ENCODE data around the gene CALM1.

The CALM1 gene

DNA sequence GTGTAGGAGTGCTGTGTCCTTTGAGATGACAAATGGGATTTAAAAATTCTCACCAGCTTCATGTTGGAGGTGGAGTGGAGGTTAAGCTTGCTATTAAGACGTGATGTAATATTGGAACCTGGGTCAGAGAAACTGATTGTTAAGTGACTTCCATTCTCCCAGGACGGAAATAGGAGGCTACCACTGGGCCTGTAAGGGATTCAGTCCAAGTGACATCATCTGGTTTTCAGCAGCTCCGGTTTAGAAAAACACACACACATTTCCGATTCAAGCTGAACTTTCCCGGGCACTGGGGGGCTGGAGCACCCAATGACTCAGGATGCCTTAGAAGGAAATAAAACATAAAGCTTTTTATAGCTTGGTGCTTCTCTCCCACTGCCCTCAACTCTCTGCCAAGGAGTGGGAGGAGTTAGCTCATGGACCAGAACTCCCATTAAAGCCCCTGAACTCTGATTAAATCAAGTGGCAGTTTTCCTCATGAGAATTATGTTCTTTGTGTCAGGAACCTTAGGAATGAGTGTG, 12.4 kb downstream of the CALM1 start:
- DNase-seq (ENCODE audit: low read depth), result no peak

DNA sequence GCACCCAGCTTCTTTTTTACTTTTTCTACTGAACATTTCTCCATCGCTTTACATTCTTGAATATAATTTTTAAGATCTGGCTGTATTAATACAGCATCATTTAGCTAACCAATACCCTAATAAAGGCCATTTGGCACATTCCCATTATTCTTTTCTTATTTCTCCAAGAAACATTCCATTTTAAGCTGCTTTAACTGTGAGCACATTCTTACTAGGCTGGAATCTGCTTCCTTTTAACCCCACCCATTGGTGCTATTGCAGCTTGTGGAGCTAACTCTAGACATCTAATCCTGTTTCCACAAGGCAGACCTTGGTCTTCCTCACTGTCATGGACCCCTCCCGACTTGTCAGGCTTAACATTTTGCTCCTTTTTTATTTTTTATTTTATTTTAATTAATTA, 15.2 kb downstream of the CALM1 start:
- no peak for DNase-seq (ENCODE audit: low read depth)

DNA sequence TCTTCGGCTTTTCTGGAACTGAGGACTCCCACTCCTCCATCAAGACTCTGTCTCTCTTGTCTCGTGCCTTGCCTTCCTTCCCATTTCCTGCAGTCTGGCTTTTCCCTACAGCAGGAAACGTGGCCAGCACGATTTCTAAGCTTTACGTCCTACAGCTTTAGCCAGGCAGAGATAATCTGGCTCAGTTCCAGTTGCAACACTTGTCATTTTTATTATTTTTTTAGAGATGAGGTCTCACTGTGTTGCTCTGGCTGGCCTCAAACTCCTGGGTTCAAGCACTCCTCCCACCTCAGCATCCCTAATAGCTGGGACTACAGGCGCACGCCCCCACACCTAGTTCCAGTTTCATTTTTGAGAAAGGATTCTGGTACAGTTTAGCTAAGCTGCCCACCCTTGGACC, 19.9 kb downstream of the CALM1 start:
- no peak for DNase-seq (ENCODE audit: low read depth)

DNA sequence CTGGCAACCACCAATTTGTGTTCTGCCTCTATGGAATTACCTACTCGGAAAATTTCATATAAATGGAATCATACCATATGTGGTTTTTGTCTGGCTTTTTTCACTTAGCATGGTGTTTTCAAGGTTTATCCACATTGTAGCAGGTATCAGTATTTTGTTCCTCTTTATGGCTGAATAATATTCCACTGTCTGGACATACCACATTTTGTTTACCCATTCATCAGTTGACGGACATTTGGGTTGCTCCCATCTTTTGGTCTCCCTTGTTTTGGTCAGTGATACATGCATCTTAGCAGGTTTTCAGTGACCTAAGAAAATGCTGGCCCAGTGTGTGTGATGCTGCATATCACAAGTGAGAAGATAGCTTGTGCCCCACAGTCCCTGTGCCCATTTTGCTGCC, 21.2 kb downstream of the CALM1 start:
- no peak for DNase-seq (ENCODE audit: low read depth)

DNA sequence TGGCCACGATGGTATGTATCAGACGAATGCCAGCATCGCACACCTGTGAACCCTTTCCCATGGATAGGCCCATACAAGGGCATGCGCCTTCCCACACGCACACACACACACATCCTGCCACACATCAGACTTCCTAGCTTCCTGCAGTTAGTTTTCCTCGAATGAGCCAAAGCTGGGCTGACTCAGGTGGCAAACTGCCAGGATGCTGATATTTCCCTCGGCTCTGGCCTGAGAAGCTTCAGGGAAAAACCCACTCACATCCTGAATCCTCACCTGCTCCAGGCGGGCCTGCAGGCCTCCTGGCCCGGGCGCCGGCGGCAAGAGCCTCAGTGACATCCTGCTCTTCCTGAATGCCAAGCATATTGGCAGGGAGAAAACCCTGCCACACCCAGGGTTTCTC, 22.4 kb downstream of the CALM1 start:
- DNase-seq (ENCODE audit: low read depth), result no peak

DNA sequence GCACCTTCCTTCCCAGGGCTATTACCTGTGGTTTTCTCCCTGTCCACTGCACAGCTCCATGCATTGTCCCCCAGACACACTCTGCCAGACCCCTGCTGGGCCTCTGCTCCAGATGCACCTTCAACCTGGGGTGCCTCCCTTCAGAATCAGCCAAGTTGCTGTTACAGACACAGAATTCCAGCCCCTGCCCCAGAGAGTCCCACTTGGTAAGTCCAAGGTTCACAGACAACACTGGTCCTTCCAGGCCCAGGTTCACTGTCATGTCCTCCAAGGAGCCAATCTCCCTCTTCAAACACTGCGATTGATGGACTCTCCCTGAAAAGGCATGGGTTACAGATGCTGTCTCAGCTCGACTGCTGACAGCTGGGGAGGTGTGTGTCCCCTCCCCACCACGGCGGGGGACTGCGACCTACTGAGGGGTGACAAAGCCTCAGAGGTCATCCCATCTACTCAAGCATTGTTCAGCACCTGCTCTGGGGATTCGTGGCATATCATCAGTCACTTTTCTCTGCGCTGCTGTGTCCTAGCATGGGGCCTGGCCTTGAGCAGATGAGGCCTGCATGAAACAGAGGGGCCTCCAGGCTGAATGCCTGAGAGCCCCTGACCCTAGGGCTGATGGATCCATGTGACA, 24.3 kb downstream of the CALM1 start:
- DNase-seq (ENCODE audit: low read depth), result no peak

DNA sequence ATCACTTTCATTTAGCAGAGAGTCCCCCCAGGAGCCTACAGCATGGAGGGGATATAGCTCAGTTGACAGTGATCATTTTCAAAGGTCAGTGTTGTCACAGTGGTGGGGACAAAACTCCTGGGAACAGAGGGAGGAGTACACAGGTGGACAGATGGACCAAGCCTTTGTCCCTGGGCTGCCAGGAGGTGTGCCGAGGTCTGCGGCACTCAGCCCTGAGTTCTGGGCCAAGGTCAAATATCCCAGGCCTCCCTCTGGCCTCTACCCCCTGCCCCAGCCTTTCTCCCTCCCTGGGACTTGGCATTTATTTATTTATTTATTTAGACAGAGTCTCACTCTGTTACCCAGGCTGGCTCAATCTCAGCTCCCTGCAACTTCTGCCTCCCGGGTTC, 24.8 kb downstream of the CALM1 start:
- no peak for DNase-seq (ENCODE audit: low read depth)

DNA sequence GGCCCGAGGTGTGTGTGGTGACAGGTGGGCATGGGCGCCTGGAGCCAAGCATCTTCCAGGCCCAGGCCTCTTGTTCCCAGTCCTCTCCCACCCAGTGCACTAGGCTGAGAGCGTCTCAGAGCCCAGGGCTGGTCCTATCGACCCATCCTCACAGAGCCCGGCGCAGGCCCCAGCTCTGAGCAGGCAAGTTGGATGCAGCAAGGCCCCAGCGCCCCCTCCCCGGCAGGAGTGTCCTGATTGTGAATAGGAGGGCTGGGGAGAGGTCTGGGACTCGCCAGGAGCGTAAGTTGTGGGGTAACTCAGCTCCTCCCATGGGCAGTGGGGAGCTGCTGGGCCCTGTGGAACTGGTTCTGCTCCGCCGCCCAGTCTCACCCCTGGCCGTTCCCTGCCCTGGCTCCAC, 26.3 kb downstream of the CALM1 start:
- DNase-seq (ENCODE audit: low read depth), result no peak

DNA sequence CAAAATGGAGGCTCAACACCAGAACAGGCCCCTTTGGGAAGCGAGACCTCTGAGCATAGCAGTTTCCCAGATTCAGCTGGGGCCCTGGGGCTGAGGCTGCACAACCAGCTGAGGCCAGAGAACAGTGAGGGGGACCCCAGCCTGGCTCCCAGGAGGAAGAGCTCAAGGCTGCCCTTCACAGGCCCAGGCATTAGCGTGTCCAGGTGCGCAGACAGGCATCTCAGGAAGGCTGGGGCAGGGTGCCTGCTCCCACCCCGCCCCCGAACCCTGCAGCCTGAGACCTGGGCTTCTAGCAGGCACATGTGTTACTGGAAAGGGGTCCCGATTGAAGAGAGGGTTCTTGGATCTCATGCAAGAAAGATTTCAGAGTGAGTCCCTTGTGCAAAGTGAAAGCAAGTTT, 27.2 kb downstream of the CALM1 start:
- no peak for DNase-seq (ENCODE audit: low read depth)

DNA sequence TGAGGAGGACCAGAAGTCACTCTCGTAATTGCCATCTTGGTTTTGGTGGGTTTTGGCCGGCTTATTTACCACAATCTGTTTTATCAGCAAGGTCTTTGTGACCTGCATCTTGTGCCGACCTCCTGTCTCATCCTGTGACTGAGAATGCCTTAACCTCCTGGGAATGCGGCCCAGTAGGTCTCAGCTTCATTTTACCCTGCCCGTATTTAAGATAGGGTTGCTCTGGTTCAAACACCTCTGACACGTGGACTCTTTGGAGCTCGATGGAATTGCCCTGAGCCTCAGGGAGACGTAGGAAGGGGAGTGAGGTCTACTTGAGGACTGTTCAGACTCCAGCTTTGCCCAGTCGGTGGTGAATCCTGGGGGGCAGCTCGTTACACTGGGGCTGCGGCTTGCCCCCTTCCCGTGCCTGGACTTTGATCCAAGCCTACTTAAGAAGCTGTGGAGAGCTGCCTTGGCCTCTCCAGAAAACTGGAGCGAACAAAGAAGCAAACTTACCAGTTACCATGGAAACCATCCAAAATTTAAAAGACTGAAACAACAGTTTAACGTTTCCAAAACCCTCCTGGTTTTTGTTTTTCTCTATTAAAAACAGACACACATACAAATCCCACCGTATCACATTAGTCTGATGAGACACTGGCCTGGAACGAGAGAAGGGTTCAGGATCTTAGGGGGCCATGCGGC, 28.0 kb downstream of the CALM1 start:
- no peak for DNase-seq (ENCODE audit: low read depth)

DNA sequence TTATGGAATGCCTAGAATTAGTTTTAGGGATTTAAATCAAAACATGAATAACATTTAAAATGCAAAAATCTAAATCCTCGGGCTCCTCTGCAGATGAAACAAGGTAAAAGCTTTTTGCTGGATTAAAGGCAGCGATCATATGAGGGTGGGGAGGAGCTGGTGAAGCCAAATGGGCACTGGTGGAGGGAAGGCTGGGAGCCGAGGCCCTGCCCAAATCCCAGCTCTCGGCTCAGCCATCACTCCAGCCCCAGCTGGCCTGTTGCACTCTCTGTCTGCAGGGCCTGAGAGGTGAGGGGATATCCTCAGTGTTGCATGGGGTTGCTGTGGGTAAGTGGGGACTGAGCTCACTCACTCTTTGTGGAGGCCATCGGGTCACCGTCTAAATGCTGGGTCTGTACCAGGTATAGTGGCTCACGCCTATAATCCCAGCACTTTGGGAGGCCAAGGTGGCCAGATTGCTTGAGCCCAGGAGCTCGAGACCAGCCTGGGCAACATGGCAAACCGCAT, 28.6 kb downstream of the CALM1 start:
- DNase-seq (ENCODE audit: low read depth), result no peak

DNA sequence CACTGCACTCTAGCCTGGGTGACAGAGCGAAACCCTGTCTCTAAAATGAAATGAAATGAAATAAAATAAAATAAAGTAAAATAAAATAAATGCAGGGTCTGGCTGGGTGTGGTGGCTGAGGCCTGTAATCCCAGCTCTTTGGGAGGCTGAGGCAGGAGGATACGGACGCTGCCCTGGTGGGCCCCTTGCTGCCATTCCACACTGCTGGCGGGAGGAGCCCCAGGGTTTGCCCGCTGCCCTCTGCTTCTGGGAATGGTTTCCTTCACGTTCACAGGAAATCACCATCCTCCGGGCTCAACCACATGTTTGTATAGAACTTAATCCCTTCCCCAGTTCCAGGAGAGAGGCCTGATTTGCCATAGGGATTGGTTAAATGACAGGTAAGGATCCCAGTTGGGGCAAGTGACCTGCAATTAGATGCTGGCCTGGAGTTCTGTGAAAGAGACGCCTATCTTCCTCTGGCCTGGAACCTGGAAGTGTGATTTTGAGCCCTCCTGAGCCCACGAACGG, 29.3 kb downstream of the CALM1 start:
- no peak for DNase-seq (ENCODE audit: low read depth)

DNA sequence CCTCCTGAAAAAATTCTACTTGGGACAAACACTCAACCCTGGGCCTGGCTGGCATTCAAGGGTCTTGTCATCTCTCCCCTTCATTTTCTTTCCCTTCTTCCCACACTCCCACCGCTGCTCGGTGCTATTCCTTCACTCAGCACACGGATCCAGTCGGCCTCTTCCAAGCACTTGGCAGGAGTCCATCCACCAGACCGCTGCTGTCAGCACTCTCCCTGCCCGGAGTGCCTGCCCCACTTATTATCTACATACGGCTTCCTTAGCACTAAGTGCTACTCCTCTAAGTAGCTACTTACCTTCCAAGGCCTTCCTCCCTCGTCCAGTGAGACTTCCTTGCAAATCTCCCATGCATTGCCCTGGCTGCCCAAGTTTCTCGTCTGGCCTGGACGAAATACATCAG, 29.8 kb downstream of the CALM1 start:
- no peak for DNase-seq (ENCODE audit: low read depth)

DNA sequence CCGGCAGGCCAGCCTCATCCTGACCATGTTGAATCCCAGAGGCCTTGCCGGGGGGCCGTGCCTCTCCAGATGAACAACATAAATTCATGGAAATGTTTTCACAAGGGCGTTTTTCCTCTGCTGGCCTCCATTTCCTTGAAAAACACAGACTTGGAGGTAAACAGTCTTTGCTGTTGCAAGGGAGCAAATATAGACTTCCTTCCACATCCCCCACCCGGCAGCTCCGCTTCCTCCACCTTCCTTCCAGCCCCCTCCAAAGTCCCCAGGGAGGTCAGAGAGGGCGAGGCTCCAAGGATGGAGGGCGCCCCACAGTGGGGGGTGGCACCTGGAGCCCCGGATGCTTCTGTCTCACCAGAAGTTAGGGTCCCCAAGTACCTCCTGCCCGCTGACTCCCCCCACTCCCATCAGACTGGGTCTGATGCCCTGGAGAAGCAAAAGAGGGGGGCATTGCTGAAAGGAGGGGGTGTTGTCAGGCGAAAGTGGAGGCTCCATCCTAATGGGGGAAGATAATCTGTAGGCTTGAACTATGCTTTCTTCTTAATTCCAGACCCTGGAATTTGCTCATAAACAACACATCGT, 31.1 kb downstream of the CALM1 start:
- DNase-seq (ENCODE audit: low read depth), result no peak

DNA sequence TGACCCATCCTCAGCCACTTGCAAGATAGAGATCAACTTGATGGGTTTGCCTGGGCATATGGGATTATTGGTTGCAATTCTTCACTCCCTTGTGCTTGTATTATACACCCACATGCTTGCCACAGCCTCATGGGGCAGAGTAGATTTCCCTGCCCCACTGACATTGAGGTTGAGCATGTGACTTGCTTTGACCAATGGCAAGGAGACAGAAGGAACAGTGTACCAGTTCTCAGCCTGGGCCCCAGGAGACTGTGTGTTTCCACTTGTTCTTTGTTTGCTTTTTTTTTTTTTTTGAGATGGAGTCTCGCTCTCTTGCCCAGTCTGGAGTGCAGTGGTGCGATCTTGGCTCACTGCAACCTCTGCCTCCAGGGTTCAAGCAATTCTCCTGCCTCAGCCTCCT, 31.8 kb downstream of the CALM1 start:
- DNase-seq (ENCODE audit: low read depth), result no peak

DNA sequence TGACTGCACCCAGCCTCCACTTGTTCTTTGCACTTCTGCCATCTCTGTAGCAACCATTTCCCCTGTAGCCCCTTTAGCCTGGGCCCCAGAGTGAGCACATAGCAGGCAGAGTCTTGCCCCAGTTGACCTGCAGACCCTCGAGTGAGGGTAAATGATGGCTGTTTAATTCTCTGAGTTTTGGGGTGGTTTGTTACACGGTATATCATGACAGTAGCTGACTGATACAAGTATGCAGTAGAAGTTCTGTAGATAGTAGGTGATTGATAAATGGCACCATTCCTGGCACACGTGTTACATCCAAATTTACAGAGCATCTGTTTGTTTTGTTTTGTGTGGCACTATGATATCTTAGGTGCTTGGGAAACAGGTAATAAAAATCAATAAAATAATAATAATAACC, 32.4 kb downstream of the CALM1 start:
- no peak for DNase-seq (ENCODE audit: low read depth)

DNA sequence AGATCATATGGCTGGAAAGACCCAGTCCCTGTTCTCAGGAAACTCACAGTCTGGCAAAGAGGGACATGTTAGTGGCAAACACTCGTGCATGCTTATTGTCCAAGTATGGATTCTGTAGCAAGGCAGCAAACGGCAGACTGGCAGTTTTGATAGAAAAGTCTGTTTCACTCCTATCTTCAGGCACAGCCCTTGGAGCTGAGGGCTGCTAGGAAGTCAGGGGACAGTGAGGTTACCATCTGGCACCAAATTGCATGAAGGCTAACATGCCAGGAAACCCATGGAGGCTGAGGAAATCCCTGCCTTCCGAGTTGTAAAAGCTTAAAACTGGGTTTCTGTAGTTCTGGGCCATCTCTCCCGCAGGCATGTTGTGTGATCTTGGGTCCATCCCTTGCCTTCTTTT, 32.9 kb downstream of the CALM1 start:
- no peak for DNase-seq (ENCODE audit: low read depth)

DNA sequence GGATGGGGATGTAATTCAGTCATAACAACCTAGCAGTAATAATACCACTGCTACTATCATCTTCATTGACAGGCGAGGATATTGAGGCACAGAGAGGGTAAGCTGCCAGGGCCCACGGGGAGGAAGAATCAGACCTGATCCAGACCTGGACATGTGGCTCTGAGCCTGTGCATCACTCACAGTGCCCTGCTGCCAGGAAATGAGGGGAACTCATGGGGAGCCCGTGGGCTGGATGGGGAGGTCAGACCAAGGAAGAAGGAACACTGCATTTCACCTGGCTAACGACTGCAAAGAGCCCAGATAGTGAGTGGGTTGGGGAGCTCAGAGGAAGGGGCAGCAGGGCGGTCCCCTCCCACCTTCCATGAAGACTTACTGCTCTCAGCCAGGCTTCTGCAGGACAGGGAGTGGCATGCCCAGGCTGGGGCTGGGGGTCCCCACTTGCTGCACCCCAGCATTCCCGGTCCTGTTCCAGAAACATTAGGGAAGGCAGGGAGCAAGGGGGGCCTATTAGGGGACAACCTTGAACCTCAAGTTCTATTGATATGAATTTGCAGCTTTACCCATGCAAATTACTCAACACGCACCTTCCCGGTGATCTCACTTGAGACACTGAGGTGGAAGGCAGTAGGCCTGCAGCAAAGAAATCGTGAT, 37.7 kb downstream of the CALM1 start:
- DNase-seq (ENCODE audit: low read depth), result no peak

DNA sequence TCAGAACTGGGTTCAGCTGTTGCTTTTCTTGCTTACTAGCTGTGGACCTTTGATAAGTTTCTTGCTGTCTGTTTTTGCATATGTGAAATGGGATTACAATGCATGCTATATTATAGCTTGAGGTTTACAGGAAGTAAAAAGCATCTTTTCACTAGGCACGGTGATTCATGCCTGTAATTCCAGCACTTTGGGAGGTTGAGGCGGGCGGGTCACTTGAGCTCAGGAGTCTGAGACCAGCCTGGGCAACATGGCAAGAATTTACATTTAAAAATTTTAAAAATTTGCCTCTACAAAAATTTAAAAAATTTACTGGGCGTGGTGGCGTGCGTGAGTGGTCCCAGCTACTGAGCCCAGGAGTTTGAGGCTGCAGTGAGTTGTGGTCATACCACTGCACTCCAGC, 42.0 kb downstream of the CALM1 start:
- no peak for DNase-seq (ENCODE audit: low read depth)

DNA sequence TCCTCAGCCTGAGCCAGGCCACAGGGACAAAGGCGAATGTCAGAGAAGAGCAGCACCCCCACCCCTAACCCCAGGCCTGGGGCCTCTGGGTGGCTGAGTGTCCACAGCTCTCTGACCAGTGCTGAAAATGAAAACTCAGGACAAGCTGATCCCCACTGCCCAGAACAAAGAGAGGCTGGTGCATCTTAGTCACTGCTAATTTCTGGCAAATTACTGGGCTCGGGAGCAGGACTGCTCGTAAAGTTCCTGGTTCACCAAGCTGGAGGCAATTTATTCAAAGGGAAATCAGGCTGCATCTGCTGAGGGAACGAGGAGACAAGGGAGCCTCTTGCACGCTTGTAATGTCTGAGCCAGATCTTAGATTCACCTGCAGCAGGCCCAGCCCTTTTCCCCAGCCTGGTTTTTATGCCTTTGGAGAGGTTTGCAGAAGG, 43.2 kb downstream of the CALM1 start:
- no peak for DNase-seq (ENCODE audit: low read depth)

DNA sequence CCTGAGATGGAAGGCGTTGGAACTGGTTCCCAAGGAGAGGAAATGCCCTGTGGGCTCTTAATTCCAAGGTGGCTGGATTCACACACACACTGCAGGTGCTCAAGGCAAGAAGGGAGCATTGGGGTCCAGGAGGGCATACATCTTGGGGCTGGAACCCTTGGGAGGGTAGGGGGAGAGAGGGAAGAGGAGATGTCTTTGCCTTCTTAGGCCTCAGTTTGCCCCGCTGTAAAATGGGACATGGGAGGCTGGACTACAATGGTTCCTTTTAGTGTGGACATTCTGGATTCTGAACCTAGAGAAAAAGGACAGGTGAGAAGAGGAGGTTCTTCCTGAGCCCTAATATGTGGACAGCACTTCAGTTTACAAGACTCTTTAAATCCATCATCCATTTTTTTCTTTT, 43.8 kb downstream of the CALM1 start:
- DNase-seq (ENCODE audit: low read depth), result no peak

DNA sequence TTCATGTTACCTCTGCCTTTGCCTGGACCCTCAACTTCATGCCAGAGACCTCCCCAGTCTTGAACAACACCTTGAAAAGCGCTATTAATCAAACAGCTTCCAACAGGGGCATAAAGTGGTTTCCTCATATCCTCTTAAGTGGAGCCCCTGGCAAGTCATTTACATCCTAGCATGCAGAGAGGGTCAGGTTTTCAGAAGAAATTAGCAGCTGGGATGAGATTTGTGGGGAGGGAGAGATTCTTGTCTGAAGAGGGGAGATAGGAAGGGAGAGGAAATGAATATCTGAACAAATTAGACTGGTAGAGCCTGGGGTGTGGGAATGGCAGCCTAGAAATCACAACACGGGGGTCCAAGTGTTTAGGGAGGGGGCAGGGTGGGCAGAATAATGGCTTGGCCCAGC, 45.6 kb downstream of the CALM1 start:
- DNase-seq (ENCODE audit: low read depth), result no peak
